Measurements from ENCODE around the gene TBKBP1.

Gene TBKBP1

DNA sequence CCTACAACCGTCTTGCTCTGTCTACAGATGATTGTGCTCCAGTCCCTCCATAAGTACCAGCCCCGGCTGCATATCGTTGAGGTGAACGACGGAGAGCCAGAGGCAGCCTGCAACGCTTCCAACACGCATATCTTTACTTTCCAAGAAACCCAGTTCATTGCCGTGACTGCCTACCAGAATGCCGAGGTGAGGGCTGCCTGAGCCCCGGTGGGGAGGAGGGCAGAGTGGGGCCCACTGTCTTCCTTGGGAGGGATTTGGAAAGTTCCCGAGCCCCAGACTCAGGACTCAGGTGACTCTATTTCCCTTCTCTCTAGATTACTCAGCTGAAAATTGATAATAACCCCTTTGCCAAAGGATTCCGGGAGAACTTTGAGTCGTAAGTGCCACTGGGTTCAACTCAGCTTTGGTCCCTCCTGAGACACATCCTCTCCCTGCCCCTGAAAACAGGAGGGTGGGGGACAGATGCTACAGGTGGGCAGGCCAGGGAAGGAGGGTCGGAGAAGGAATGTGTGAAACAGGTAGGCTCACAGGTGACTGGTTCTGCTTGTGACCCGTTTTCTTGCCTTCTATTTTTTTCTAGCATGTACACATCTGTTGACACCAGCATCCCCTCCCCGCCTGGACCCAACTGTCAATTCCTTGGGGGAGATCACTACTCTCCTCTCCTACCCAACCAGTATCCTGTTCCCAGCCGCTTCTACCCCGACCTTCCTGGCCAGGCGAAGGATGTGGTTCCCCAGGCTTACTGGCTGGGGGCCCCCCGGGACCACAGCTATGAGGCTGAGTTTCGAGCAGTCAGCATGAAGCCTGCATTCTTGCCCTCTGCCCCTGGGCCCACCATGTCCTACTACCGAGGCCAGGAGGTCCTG, 50.4 kb downstream of the TBKBP1 start:
- Histone ChIP-seq H3K27me3 (peaks cover 0 to 57% of the 10 kb centered on the region in 2 donors), H3K9me3 (no peaks in the 10 kb centered on the region), H3K4me1 (no peaks in the 10 kb centered on the region), H3K27ac (no peak overlapping the region), H3K4me3 (no peak overlapping the region), H3K36me3 (no peaks in the 10 kb centered on the region)
- intact Hi-C loops (cut with DNase I; ENCODE audit: low total_unique reads): no loop called here
- TF ChIP-seq, protein P1, sequence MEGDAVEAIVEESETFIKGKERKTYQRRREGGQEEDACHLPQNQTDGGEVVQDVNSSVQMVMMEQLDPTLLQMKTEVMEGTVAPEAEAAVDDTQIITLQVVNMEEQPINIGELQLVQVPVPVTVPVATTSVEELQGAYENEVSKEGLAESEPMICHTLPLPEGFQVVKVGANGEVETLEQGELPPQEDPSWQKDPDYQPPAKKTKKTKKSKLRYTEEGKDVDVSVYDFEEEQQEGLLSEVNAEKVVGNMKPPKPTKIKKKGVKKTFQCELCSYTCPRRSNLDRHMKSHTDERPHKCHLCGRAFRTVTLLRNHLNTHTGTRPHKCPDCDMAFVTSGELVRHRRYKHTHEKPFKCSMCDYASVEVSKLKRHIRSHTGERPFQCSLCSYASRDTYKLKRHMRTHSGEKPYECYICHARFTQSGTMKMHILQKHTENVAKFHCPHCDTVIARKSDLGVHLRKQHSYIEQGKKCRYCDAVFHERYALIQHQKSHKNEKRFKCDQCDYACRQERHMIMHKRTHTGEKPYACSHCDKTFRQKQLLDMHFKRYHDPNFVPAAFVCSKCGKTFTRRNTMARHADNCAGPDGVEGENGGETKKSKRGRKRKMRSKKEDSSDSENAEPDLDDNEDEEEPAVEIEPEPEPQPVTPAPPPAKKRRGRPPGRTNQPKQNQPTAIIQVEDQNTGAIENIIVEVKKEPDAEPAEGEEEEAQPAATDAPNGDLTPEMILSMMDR (IDR thresholded peaks at IDR 0.05): no peak
- no peak for DNase-seq

GRCh38 chr17:47745037-47745380, 51.0 kb downstream of the TBKBP1 start:
- Histone ChIP-seq H3K36me3 (no peaks in the 10 kb centered on the region), H3K4me1 (no peaks in the 10 kb centered on the region), H3K27me3 (peaks cover 0 to 53% of the 10 kb centered on the region in 2 donors), H3K27ac (no peak overlapping the region), H3K4me3 (no peak overlapping the region), H3K9me3 (no peaks in the 10 kb centered on the region)
- TF ChIP-seq, protein P1 (IDR thresholded peaks at IDR 0.05): no peak
- no peak for DNase-seq
- intact Hi-C loops (cut with DNase I; ENCODE audit: low total_unique reads): no loop called here

DNA sequence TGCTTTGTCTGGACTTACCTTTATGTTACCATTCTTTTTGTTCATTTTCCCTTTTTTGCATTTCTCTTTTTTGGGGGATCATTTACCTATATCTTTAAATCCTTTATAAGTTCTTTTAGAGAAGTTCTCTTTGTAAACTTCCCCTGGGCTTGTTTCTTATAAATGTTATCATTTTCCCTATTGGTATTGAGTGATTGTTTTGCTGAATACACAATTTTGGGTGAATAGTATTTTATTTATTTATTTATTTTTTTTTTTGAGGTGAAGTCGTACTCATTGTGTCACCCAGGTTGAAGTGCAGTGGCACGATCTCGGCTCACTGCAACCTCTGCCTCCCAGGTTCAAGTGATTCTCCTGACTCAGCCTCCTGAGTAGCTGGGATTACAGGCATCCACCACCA, 57.5 kb downstream of the TBKBP1 start:
- no peaks in the 10 kb centered on the region for H3K36me3 ChIP-seq
- H3K27me3 ChIP-seq: peaks cover 0 to 28% of the 10 kb centered on the region in 2 donors
- no peak for DNase-seq
- H3K4me3 ChIP-seq: no peak overlapping the region
- H3K4me1 ChIP-seq: no peaks in the 10 kb centered on the region
- H3K9me3 ChIP-seq: no peaks in the 10 kb centered on the region
- intact Hi-C loops (cut with DNase I; ENCODE audit: low total_unique reads): no loop called here
- no peak overlapping the region for H3K27ac ChIP-seq
- TF ChIP-seq, protein P1 (IDR thresholded peaks at IDR 0.05): no peak

GRCh38 chr17:47757386-47757785, 63.4 kb downstream of the TBKBP1 start:
- intact Hi-C loops (cut with DNase I; ENCODE audit: low total_unique reads): no loop called here

GRCh38 chr17:47760409-47761140, 66.6 kb downstream of the TBKBP1 start:
- no peak for DNase-seq
- no peak overlapping the region for H3K4me3 ChIP-seq
- intact Hi-C loops (cut with DNase I; ENCODE audit: low total_unique reads): no loop called here

More at GRCh38 chr17:47757386-47757785, 63.4 kb downstream of the TBKBP1 start:
- Histone ChIP-seq H3K27me3 (peaks cover 0 to 24% of the 10 kb centered on the region in 2 donors), H3K4me1 (no peaks in the 10 kb centered on the region), H3K27ac (no peak overlapping the region), H3K36me3 (no peaks in the 10 kb centered on the region), H3K4me3 (no peak overlapping the region), H3K9me3 (peaks cover 0 to 13% (median 6%) of the 10 kb centered on the region in 3 donors)
- TF ChIP-seq, protein P1 (IDR thresholded peaks at IDR 0.05): no peak
- DNase-seq: no peak

More at GRCh38 chr17:47760409-47761140, 66.6 kb downstream of the TBKBP1 start:
- H3K36me3 ChIP-seq: no peaks in the 10 kb centered on the region
- no peaks in the 10 kb centered on the region for H3K4me1 ChIP-seq
- H3K27ac ChIP-seq: no peak overlapping the region
- peaks cover 0 to 15% of the 10 kb centered on the region in 2 donors for H3K27me3 ChIP-seq
- TF ChIP-seq, protein P1 (IDR thresholded peaks at IDR 0.05): no peak
- H3K9me3 ChIP-seq: peaks cover 0 to 24% (median 6%) of the 10 kb centered on the region in 3 donors

Measured in tibial artery (tissue), 4 donors.